Measurements from ENCODE around the gene PTPN6.
A peak's percentile ranks its signal among the peaks of the same experiment; 100 is the strongest.

The PTPN6 gene

GRCh38 chr12:6948873-6949594 lies 2.1 kb upstream of the PTPN6 start:
- no peak for TF ChIP-seq CTCF (IDR thresholded peaks at IDR 0.05; ENCODE audit: unreplicated experiment in 3 of 3)
- H3K4me3 Mint-ChIP-seq, result peak overlapping the region in 2 of 3 experiments; percentile 32 to 46
- no peaks in the 10 kb centered on the region for H3K9me3 Mint-ChIP-seq
- H3K4me1 Mint-ChIP-seq, result peaks cover 26% of the 10 kb centered on the region
- peak overlapping the region in 1 of 3 experiments; percentile 18 for H3K27ac Mint-ChIP-seq
- H3K27me3 Mint-ChIP-seq (ENCODE audit: low read depth), result peaks cover 4% of the 10 kb centered on the region
- H3K36me3 Mint-ChIP-seq (ENCODE audit: low read depth), result no peaks in the 10 kb centered on the region

GRCh38 chr12:6950401-6950801 lies 755 bp upstream of the PTPN6 start:
- Mint-ChIP-seq H3K4me3 (no peak overlapping the region), H3K4me1 (peaks cover 17% of the 10 kb centered on the region), H3K36me3 (ENCODE audit: low read depth) (no peaks in the 10 kb centered on the region), H3K27me3 (ENCODE audit: low read depth) (peaks cover 4% of the 10 kb centered on the region), H3K9me3 (no peaks in the 10 kb centered on the region), H3K27ac (no peak overlapping the region)
- TF ChIP-seq CTCF (IDR thresholded peaks at IDR 0.05; ENCODE audit: unreplicated experiment in 3 of 3), result peak in 1 of 3 experiments; percentile 16

GRCh38 chr12:6951551-6952120 lies 480 bp downstream of the PTPN6 start:
- H3K9me3 Mint-ChIP-seq, result no peaks in the 10 kb centered on the region
- no peaks in the 10 kb centered on the region for H3K36me3 Mint-ChIP-seq (ENCODE audit: low read depth)
- H3K27ac Mint-ChIP-seq, result no peak overlapping the region
- no peak overlapping the region for H3K4me3 Mint-ChIP-seq
- TF ChIP-seq CTCF (IDR thresholded peaks at IDR 0.05; ENCODE audit: unreplicated experiment in 3 of 3), result no peak
- peaks cover 4% of the 10 kb centered on the region for H3K27me3 Mint-ChIP-seq (ENCODE audit: low read depth)
- H3K4me1 Mint-ChIP-seq, result peaks cover 12% of the 10 kb centered on the region

GRCh38 chr12:6952121-6952862 lies 1.1 kb downstream of the PTPN6 start:
- peaks cover 6% of the 10 kb centered on the region for H3K4me1 Mint-ChIP-seq

GRCh38 chr12:6952863-6953441 lies 1.8 kb downstream of the PTPN6 start:
- Mint-ChIP-seq H3K4me1 (peaks cover 6% of the 10 kb centered on the region), H3K36me3 (ENCODE audit: low read depth) (no peaks in the 10 kb centered on the region), H3K9me3 (no peaks in the 10 kb centered on the region), H3K4me3 (no peak overlapping the region), H3K27ac (peak overlapping the region in 1 of 3 experiments; percentile 18), H3K27me3 (ENCODE audit: low read depth) (peaks cover 4% of the 10 kb centered on the region)
- TF ChIP-seq CTCF (IDR thresholded peaks at IDR 0.05; ENCODE audit: unreplicated experiment in 3 of 3), result no peak

More at GRCh38 chr12:6952121-6952862, 1.1 kb downstream of the PTPN6 start:
- Mint-ChIP-seq H3K4me3 (no peak overlapping the region), H3K9me3 (no peaks in the 10 kb centered on the region), H3K27me3 (ENCODE audit: low read depth) (peaks cover 4% of the 10 kb centered on the region), H3K27ac (peak overlapping the region in 1 of 3 experiments; percentile 18), H3K36me3 (ENCODE audit: low read depth) (no peaks in the 10 kb centered on the region)
- TF ChIP-seq CTCF (IDR thresholded peaks at IDR 0.05; ENCODE audit: unreplicated experiment in 3 of 3), result no peak
